HG03175 (cell line): ENCODE results near the gene ABRACL.
"Not testable (repeated sequence)": the region's sequence is repeated elsewhere in the genome, so short reads cannot be mapped to it uniquely, and the experiment has no call there.

ENCODE experiments used
- ATAC-seq: cut with Tn5 transposase; IDR thresholded peaks from one replicate; pipeline ENCODE4 v1.9.1; 2021; ENCODE audit warnings: mild to moderate bottlenecking, moderate library complexity; ENCODE audit not compliant: unreplicated experiment

The ABRACL gene

GRCh38 chr6:139010674-139011073 is 17.9 kb upstream of the ABRACL start:
- ATAC-seq: no peak

DNA sequence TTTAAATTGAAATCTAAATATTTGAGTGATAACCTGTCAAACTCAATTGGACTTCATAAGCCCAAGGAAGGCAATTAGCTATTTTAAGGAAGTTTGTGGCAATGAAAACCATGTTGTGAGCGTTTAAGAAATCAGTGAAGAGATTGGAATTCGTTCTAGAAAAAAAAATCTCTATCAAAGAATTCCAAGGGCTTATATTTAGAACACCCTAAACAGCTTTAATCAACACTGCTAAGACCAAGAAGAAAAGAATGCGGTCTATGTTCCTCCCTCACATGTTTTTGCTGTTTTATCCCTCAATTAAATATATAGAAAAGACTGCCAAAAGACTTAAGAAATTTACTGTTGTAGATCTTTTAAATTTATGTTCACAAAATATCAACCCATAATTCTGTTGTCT is 16.6 kb upstream of the ABRACL start:
- no peak for ATAC-seq

DNA sequence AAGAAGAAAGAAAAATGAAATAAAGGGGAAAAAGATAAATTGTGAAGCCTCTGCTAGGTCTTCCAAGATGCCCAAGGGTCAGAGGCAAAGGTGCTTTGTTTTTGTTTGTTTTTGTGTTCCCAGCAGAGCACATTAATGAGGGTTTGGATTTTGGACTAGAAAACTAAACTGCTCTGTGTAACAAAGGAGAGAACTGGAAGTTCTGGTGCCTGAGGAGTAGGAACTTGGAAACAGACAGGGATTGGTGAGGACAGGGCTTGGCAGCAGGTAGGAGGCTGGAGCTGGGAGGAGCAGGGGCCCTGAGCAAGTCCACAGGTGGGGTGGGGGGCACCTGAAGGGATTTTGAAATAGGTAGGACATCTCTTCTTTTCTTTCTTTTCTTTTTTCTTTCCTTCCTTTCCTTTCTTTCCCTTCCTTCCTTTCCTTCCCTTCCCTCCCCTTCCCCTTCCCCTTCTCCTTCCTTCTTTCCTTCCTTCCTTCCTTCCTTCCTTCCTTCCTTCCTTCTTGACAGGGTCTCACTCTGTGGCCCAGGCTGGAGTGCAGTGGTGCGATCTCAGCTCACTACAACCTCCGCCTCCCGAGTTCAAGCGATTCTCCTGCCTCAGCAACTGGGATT is 15.3 kb upstream of the ABRACL start:
- ATAC-seq: no peak

GRCh38 chr6:139014945-139015344 is 13.6 kb upstream of the ABRACL start:
- no peak for ATAC-seq

GRCh38 chr6:139016337-139017213 is 12.0 kb upstream of the ABRACL start:
- ATAC-seq: peak; percentile 81

DNA sequence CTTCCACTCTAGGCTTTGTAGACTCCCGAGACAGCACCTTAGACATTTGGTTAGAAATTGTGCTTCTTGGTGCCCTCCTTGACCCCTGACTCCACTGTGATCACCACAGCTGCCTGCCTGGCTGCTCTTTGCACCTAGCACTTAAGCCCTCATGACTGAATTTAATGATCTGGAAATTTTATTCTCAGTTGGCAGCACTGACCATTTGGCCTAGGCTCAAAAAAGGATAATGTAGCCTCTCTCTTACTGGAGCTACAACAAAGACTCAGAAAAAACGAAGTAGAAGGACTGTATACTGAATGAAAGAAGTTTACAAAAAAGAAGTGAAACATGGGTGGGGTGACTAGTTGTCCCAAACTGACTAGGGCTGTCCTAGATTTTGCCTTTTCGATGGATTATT is 11.3 kb upstream of the ABRACL start:
- no peak for ATAC-seq

DNA sequence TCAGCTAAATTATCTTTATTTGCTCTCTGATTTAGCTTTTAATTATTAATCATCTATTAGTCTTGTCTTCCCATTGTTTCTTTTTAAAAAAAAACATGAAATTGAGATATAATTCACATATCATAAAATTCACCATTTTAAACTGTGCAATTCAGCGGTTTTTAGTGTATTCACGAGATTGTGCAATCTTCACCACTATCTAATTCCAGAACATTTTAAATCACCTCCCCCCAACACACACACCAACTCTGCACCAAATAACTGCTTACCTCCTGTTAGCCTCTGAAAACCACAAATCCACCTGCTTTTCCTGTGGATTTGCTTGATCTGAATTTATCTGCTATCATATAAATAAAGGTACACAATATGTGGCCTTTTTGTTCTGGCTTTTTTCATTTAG is 8.8 kb upstream of the ABRACL start:
- ATAC-seq: no peak

DNA sequence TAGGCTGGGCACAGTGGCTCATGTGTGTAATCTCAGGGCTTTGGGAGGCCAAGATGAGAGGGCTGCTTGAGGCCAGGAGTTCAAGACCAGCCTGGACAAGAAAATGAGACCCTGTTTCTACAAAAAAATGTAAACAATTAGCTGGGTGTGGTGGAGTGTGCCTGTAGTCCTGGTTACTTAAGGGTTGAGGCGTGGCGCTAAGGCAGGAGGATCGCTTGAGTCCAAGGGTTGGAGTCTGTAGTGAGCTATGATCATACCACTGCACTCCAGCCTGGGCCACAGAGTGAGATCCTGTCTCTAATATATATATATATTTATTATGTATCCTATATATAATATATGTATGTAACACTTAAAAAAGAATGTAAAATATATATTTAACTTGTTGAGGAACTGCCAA is 7.9 kb upstream of the ABRACL start:
- ATAC-seq: no peak

GRCh38 chr6:139025416-139025815 is 3.1 kb upstream of the ABRACL start:
- not testable (repeated sequence) for ATAC-seq

- ATAC-seq: no peak
These were observed 844 bp upstream of the ABRACL start for GRCh38 chr6:139027620-139028182.

- peak; percentile 1 for ATAC-seq
These were observed 309 bp upstream of the ABRACL start for GRCh38 chr6:139028215-139028657.

- ATAC-seq: peak; percentile 44
These were observed 1.1 kb downstream of the ABRACL start for GRCh38 chr6:139029470-139030227.

- ATAC-seq: peak; percentile 62
These were observed 1.9 kb downstream of the ABRACL start for GRCh38 chr6:139030228-139030963.

- ATAC-seq: no peak
These were observed 8.9 kb downstream of the ABRACL start for GRCh38 chr6:139037490-139037889.

DNA sequence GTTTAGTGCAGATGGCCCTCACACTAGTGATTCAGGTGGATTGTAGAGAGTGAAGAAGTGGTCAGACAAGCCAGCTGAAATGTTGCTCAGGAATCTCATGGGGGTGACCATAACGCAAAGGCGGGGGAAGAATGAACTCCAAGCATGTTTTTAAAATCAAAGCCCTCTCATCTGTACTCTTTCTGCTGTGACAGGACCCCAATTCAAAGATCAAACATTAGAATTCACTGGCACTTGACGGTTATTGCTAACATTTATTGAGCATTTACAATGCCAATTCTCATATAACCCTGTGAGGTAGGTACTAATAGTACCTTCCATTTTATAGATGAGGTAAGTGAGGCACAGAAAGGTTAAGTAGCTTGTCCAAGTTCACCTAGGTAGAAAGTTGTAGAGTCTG is 15.7 kb downstream of the ABRACL start:
- ATAC-seq: no peak

DNA sequence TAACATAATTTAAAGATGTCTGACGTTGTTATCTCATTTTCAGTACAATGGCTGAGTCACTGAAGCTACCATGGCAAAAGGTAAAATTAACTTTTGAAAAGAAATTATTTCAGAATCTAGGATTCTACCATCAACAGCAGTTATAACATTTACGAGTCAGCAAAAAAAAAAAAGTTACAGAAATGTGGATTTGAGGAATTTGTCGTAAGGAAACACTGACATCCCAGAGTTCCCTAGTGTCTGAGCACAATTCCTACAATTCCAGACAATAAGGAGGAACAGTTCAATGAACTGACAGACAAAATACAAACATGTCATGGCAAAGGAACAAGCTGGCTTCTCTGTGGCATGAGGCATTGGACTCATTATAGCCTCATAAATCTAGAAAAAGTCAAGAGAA is 19.1 kb downstream of the ABRACL start:
- ATAC-seq: no peak

GRCh38 chr6:139048912-139049311 is 20.4 kb downstream of the ABRACL start:
- ATAC-seq: not testable (repeated sequence)

DNA sequence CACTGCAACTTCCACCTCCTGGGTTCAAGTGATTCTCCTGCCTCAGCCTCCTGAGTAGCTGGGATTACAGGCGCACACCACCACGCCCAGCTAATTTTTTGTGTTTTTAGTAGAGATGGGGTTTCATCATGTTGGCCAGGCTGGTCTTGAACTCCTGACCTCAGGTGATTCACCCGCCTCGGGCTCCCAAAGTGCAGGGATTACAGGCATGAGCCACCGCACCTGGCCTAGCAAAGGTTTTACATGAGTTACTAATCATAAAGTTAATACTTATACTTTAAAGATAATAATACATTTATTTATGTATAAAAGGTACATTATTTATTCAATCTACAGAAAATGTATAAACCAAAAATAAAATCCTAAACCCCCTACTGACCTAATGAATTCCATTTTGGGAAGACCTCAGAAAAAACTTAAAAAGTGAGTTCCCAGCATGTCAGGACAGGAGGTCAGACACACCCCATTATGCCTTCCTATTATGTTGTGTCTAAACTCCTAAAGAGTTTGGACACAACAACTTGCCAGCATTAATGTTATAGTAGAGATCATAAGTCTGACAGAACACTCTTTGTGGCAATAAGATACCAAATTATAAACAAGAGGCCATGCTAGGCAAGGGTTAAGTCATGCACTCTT is 21.7 kb downstream of the ABRACL start:
- ATAC-seq: not testable (repeated sequence)

DNA sequence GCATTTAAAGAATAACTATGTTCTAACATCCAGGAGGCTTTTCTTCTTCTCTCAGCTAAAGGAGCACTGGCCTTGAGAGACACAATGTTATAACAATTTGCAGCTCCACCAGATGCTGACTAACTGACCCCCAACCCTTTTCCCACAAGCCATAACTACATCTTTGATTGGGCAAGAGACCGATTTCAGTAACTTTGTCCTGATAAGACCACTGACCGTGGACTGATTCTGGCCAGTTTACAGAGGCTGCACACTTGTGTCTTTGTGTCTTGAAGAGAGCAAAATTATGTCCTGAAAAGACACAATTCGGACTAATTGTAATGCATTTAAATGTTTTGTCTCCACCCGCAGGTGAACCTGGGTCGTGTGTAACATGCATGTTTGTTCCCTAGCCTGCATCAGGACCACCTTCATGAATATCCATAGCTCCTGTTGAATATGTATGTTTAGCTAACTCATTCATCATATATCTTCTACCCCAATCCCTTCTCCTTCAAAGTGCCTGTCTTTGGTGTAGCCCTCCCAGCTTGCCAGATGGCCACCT is 22.3 kb downstream of the ABRACL start:
- ATAC-seq: no peak
